HL-60 (cell line): Measurements from ENCODE around the gene COL16A1.

ENCODE experiments used
- DNase-seq, 2 experiments: peaks; one replicate each; pipeline ENCODE4 v3.0.0-alpha.2; 2010 to 2020; ENCODE audit warnings: low read depth in 1 of 2, low spot score in 1 of 2
- H3K27ac ChIP-seq: fragments of 250-450 bp; sonication (Bioruptor Pico); replicated peaks from 2 replicates; pipeline ENCODE4 v1.5.1; 2020; ENCODE audit warnings: mild to moderate bottlenecking, moderate library complexity
- H3K27me3 ChIP-seq: fragments of 250-450 bp; sonication (Bioruptor Pico); 2 replicates; pipeline ENCODE4 v1.5.1; 2021; ENCODE audit warnings: mild to moderate bottlenecking, moderate library complexity; ENCODE audit not compliant: insufficient read depth, poor library complexity, severe bottlenecking
- H3K4me3 ChIP-seq: replicated peaks from 2 replicates; pipeline ENCODE4 v1.5.1; 2011; ENCODE audit warnings: mild to moderate bottlenecking, control low read depth, low read length; ENCODE audit not compliant: insufficient read depth
- CTCF ChIP-seq: IDR thresholded peaks from one replicate; pipeline ENCODE4 v1.5.1; 2011; ENCODE audit warnings: low read length, control low read depth, inconsistent platforms; ENCODE audit not compliant: insufficient read depth
- GABPA ChIP-seq: IDR thresholded peaks from 2 replicates; pipeline ENCODE4 v1.6.1; 2012; ENCODE audit warnings: low read depth
- POLR2AphosphoS5 ChIP-seq: IDR thresholded peaks from 2 replicates; pipeline ENCODE4 v1.6.1; 2012; ENCODE audit warnings: low read depth
- REST ChIP-seq: IDR thresholded peaks from 2 replicates; pipeline ENCODE4 v1.6.1; 2012; ENCODE audit warnings: low read depth; ENCODE audit not compliant: insufficient replicate concordance
- SPI1 ChIP-seq: IDR thresholded peaks from 2 replicates; pipeline ENCODE4 v1.6.1; 2012; ENCODE audit warnings: low read depth, mild to moderate bottlenecking, borderline replicate concordance

Gene COL16A1

DNA sequence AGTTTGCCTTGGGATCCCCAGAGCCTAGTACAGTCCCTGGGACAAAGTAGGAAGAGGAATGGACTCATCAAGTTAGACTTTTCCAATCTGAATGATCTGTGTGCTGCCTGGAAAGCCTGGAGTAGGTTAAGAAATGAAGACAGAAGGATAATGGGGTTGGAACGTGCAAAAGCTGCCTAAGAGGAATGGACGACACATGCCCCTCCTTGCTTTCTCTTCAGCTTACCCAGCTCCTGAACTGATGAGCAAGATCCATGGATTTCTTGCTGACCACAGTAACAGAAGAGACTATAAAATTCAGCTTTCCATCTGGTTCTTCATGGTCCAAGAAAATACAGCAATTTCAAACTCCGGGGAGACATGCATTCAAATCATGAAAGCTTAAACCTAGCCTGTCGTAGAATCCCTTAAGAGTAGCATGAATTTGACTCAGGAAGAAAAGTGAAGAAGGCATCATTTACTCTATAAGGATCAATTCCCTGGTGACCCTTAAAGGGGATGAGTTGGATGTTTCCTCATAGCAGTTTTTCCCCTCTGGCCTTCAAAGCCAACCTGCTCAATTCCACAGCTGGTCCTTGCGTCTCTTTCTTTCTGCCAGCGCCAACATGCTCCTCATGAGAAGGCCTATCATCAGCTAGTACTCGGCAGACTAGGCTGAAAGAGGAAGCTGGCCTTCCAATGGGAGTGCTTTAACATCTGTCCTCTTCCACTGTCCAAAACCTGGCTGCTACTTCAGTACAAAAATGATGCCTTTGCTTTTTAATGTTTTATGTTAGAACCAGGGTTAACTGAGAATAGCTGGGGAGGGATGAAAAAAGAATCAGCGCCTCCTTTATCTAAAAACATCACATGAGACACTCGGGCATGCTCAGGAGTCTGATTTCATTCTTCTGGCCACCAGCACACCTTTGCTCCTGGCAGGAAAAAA, 53.4 kb downstream of the COL16A1 start:
- Histone ChIP-seq H3K27me3 (no peaks in the 10 kb centered on the region), H3K4me3 (no peak overlapping the region), H3K27ac (no peak overlapping the region)
- TF ChIP-seq SPI1 (no peak), CTCF (no peak), REST (no peak), POLR2AphosphoS5 (no peak), GABPA (no peak)
- no peak for DNase-seq

DNA sequence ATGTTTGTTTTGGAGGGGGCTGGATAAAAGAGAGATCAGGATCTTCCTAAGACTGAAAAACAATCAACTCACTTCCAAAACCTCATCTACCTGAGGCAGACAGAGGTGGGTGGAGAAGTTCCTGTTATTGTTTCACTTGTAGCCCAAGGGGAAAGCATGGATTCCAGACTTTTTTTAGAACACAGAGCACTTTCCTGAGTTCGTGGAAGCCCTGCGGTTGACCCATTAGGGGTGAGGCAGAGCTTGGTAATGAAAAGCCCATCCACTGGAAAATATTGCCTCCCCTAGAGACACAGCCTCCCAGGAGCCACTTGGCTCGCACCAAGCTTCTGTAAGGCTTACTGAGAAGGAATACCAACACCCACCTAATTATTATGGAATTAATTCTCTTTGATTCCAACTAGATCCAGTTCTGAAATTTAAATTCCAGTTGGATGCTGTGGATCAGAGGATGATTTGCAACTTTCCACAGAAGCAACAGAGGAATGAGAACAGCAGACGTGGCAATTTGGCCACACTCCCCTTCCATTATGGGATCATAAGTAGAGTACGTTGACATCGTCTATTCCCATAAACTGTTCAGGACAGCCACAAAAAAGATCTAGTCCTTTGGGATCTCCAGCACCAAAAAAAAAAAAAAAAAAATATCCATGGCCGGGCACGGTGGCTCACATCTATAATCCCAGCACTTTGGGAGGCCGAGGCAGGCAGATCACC, 55.0 kb downstream of the COL16A1 start:
- no peak for DNase-seq
- no peak overlapping the region for H3K27ac ChIP-seq
- H3K27me3 ChIP-seq, result no peaks in the 10 kb centered on the region
- TF ChIP-seq REST, result no peak
- TF ChIP-seq POLR2AphosphoS5, result no peak
- no peak for TF ChIP-seq GABPA
- TF ChIP-seq CTCF, result no peak
- no peak for TF ChIP-seq SPI1
- H3K4me3 ChIP-seq, result no peak overlapping the region

- H3K27me3 ChIP-seq, result no peaks in the 10 kb centered on the region
- no peak overlapping the region for H3K27ac ChIP-seq
- no peak for DNase-seq
- no peak overlapping the region for H3K4me3 ChIP-seq
- no peak for TF ChIP-seq REST
- no peak for TF ChIP-seq POLR2AphosphoS5
- TF ChIP-seq CTCF, result no peak
- no peak for TF ChIP-seq GABPA
- no peak for TF ChIP-seq SPI1
Observed at GRCh38 chr1:31648190-31648589, 55.6 kb downstream of the COL16A1 start.
